GM18520 (cell line): Measurements from ENCODE around the gene PTPRN2.
"Not testable (repeated sequence)": the region's sequence is repeated elsewhere in the genome, so short reads cannot be mapped to it uniquely, and the experiment has no call there.

ENCODE experiments used
- ATAC-seq: cut with Tn5 transposase; IDR thresholded peaks from one replicate; pipeline ENCODE4 v1.9.1; 2021; ENCODE audit not compliant: unreplicated experiment

PTPRN2 gene

DNA sequence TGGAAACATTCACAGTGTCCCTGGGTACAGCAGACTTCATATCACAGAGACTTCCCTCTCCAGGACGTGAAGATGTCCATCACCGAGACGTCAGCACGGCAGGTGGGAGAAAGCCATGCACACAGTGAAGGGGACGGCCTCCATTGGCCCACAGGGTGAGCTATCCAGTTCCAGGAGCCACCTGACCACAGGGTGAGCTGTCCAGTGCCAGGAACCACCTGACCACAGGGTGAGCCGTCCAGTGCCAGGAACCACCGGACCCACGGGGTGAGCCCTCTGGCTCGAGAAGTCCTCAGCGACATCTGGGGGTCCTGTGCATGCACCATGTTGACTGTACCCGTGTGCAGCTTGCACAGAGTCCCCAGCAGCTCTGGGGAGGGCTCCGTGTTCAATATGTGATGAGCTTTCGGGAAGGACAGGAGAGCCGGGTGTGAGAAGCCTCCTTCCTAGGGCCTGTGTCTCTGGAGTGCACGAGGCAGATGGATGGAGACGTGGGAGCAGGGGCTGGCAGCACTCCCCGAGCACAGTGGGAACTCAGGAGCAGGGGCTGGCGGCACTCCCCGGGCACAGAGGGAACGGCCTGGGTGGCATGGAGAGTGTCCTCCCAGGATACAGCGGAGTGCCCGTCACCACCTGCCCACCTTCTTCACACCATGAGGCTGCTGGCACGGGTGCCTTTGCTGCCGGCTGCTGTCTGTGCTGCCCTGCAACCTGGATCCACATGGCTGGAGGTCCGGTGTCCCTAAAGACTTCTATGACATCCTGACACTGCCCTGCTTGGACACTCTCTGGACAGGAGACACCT lies 634.6 kb downstream of the PTPRN2 start:
- no peak for ATAC-seq

- ATAC-seq = no peak
Measured at GRCh38 chr7:157952050-157952667, 635.5 kb downstream of the PTPRN2 start.

- no peak for ATAC-seq
Measured at GRCh38 chr7:157951300-157952049, 636.1 kb downstream of the PTPRN2 start.

- ATAC-seq = no peak
Measured at GRCh38 chr7:157949711-157950110, 637.9 kb downstream of the PTPRN2 start.

GRCh38 chr7:157947504-157947903 lies 640.1 kb downstream of the PTPRN2 start:
- no peak for ATAC-seq

GRCh38 chr7:157946398-157947060 lies 641.1 kb downstream of the PTPRN2 start:
- no peak for ATAC-seq

DNA sequence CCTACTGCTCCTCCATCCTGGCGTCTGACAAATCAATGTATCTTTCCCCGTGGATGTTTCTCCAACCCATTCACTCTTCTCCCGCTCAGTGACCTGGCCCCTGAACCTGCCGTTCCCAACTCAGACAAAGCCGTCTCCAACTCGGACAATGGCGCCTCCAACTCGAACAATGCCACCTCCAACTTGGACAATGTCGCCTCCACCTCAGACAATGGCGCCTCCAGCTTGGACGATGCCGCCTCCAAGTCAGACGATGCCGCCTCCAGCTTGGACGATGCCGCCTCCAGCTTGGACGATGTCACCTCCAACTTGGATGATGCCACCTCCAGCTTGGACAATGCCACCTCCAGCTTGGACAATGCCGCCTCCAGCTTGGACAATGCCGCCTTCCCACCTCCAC lies 642.2 kb downstream of the PTPRN2 start:
- no peak for ATAC-seq

DNA sequence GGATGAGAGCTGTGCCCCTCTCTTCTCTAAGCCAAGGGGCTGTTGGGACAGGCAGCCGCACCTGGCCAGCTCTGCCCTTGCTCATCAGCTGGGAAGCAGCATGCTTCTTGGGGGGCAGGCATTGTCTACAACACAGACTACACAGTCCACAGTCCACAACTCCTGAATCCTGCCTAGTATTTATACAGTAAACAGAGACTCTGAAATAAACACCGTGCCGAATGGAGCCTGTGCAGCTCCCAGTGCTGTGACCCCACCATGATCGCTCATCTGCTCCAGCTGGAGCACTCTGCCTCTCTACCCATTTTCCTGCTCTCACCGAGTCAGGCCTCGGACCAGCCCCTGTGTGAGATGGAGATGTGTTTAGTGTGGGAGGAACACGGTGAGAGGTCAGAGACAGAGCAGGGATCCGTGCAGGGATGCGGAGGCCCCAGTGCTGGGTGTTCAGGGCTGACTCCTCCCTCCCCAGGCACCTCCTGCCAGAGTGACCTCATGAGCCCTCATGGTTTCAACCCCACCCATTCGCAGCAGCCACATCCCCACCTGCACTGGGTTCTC lies 642.8 kb downstream of the PTPRN2 start:
- no peak for ATAC-seq

- no peak for ATAC-seq
Measured at GRCh38 chr7:157944051-157944450, 643.6 kb downstream of the PTPRN2 start.

GRCh38 chr7:157943561-157943960 lies 644.1 kb downstream of the PTPRN2 start:
- no peak for ATAC-seq

- ATAC-seq = no peak
Measured at GRCh38 chr7:157941210-157941609, 646.4 kb downstream of the PTPRN2 start.

- ATAC-seq = no peak
Measured at GRCh38 chr7:157940497-157940896, 647.1 kb downstream of the PTPRN2 start.

GRCh38 chr7:157938211-157938610 lies 649.4 kb downstream of the PTPRN2 start:
- no peak for ATAC-seq

- no peak for ATAC-seq
Measured at GRCh38 chr7:157937406-157937805, 650.2 kb downstream of the PTPRN2 start.

- ATAC-seq = no peak
Measured at GRCh38 chr7:157936976-157937375, 650.6 kb downstream of the PTPRN2 start.

DNA sequence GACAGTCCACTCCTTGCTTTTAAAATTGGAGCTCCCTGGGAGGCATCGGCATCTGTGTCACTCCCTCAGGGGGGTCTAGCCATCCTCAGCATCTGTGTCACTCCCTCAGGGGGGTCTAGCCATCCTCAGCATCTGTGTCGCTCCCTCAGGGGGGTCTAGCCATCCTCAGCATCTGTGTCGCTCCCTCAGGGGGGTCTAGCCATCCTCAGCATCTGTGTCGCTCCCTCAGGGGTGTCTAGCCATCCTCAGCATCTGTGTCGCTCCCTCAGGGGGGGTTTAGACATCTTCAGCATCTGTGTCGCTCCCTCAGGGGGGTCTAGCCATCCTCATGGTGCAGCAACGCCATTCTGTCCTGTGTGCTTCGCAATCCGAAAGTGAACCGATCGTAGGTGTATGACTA lies 651.9 kb downstream of the PTPRN2 start:
- ATAC-seq = not testable (repeated sequence)

DNA sequence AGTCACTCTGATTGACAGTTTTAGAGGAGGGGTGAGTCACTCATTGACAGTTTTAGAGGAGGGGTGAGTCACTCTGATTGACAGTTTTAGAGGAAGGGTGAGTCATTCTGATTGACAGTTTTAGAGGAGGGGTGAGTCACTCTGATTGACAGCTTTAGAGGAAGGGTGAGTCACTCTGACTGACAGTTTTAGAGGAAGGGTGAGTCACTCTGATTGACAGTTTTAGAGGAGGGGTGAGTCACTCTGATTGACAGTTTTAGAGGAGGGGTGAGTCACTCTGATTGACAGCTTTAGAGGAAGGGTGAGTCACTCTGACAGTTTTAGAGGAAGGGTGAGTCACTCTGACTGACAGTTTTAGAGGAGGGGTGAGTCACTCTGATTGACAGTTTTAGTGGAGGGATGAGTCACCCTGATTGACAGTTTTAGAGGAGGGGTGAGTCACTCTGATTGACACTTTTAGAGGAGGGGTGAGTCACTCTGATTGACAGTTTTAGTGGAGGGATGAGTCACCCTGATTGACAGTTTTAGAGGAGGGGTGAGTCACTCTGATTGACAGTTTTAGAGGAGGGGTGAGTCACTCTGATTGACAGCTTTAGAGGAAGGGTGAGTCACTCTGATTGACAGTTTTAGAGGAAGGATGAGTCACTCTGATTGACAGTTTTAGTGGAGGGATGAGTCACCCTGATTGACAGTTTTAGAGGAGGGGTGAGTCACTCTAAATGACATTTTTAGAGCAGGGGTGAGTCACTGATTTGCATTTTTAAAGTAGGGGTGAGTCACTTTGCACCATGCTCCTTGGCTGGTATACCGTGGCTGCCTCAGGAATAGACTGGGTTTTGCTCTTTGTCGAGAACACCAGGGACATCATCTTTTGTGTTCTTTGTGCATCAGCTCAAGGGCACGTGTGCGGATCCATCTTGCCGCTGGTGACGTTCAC lies 654.1 kb downstream of the PTPRN2 start:
- not testable (repeated sequence) for ATAC-seq

GRCh38 chr7:157932498-157933218 lies 655.0 kb downstream of the PTPRN2 start:
- ATAC-seq = no peak

DNA sequence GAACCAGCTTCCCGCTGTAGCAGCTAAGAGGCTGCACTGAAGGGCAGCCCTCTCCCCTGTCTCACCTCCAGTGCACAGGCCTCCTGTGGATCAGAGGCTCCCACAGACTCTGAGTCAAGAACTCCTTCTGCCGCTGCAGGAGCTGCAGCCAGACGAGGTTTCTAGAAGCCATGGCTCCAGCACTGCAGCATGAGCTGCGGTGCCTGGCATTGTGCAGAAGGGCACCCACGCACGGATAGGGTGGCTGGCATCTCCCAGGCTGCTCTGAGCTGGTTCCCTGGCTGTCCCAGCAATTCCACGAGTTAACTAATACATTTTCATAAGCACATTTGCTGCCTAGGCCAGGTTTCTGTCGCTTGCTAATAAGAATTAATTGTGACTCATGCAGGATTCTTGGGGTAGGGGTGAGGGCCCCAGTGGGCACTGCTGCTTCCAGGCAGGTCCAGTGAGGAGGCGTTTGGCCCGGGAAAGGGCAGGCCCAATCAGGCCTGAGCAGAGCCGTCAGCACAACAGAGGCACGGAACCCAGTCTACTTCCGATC lies 656.6 kb downstream of the PTPRN2 start:
- ATAC-seq = no peak
